Hematopoietic multipotent progenitor cell treated with erythropoietin and hydrocortisone succinate and interleukin-3 and kit ligand, for 4 days (in vitro differentiated cells): ENCODE measurements around the gene IGFBP2.

ENCODE experiments used
- DNase-seq: peaks from one replicate; pipeline ENCODE4 v3.0.0-alpha.2; 2015

IGFBP2 gene

GRCh38 chr2:216665242-216665641 lies 32.0 kb downstream of the IGFBP2 start:
- DNase-seq, result no peak

- DNase-seq, result no peak
Observed at GRCh38 chr2:216665717-216666116, 32.5 kb downstream of the IGFBP2 start.

DNA sequence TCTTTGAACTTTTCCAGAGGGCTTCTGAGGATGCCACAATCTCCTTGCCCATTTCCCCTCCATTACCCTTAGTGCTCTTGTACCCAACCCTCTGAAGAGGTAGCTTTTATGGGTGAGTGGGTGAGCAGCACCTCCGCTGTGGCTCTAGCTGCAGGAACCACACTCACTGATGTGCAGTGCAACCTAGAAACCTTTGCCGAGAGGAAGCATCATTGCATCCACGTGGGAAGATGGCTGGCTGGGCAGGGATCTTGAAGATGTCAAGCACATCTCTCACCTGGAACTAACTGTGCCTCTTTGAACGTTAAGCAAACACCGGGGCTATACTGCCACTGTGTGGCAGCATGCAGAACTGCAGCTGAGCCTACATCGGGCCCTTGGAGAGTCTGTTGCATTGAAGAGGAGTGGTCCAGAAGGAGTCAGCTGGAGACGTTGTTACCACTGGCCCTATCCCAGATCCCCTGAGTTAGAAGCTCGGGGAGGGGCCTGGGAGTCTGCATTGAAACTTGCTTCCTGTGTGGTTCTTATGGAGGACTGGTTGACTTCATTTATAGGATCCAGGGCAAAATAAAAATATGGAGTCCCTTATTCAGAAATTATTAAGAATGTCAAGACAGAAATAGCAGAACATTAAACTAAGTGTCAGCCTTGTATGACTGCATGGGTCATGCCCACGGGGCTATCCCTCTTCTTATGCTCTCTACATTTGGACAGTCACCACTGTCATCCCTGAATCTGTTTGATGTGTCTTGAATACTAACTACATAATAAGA lies 33.4 kb downstream of the IGFBP2 start:
- peak; percentile 81 for DNase-seq

DNA sequence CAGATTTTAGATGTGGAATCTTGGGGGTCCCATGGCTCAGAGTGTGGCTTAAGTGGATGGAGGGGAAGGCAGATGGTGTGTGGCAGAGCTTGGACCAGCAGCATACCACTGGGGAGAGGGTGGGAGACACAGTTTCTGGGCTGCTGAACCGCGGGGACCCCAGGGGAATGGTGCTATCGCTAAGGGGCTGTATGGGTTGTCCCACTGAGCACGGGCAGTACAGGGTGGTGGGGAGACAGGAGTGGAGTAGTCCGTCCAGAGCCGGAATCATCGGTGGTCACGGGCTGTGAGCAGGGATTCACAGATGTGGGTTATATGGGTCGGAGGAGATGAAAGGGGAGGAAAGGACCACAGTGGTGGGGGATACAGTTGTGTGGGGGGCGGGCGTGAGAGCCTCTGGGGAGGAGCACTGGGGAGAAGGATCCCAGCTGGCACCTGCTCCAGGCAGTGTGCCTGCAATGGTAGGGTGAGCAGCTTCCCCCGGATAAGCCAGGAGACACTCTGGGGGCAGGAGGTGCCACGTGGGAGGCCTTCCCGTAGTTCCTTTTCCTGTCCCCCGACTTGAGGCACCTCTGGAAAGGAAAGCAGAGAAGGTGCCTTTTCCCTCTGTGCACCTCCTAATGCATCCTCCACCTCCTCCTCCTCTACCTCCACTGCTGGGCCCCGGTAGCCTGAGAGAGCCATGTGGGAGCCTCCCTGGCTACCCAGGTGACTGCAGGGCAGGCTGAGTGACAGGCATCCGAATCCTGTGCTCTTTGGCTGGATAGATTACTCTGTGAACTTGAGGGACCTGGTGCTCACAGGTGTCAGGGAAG lies 37.3 kb downstream of the IGFBP2 start:
- no peak for DNase-seq

DNA sequence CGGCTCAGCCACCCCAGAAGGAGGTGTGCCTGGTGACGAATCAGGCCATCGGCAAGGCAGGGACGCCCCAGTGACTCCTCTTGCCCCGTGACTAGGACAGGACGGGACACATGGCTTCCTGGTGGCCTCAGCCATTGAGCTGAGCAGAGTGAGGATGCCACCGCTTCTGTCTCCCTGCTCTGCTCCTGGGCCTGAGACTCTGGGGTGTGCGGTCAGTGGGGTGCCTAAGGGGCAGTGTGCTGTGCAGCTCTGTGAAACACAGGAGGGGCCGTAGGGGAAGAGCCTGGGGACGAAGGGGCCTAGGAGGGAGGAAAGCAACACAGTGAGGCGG lies 37.8 kb downstream of the IGFBP2 start:
- DNase-seq, result no peak

DNA sequence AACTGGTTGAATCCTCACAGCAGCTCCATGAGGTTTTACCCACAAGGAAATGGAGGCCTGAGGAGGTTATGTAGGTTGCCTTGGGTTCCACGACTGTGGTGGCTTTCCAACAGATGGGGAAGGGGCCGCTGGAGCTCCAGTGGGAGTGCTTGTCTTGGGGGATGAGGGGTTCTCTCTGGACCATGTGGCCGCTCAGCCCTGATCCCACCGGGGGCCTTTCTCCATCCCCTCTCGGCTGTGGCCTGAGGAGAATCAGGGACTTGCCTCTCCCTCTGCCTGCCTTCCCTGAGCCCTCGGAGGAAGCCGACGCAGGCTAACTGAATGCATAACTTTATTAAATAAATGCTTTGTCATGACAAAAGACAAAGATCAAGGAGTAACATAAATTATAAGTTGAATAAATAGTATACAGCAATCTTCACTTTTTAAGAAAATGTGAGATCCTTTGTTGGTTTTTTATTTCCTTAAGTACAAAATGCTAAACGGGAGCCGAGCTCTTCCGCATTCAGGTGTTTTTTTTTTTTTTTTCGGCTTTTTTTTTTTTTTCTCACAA lies 38.6 kb downstream of the IGFBP2 start:
- DNase-seq, result no peak

DNA sequence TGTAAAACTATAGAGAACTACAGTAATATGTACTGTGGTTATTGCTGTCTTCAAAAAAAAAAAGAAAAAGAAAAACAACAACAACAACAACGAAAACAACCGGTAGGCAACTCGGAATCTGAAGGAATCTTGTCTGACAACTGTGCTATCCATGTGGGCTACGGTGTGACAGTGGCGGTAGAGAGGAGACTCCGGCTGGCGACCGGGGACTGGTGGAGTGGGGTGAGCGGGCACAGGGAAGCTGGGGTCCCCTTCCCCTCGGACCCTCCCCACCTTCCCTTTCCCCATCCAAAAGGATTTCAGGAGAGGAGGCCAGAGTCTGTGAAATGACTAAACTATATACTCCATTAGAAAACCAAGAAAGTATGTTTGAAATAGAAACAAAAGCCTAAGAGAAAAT lies 39.2 kb downstream of the IGFBP2 start:
- no peak for DNase-seq

GRCh38 chr2:216673021-216673420 lies 39.8 kb downstream of the IGFBP2 start:
- DNase-seq, result no peak

DNA sequence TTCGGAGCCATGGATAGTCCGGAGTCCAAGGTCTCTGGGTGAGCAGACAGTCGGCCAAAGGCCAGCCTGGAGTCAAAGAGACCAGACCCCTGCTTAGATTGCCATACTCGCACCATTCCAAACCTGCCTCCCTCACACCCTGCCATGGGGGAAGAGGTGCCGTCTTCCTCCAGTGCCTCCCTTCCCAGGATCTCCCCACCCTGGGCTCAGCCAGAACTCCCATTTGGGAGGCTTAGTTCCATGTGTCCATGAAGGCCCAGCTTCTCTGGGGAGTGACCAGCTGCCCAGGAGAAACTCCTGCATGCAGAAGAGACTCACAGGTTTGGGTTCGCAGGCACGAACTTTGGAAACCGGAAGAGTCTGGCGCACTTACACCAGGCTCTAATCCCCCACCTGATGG lies 40.4 kb downstream of the IGFBP2 start:
- DNase-seq, result no peak

DNA sequence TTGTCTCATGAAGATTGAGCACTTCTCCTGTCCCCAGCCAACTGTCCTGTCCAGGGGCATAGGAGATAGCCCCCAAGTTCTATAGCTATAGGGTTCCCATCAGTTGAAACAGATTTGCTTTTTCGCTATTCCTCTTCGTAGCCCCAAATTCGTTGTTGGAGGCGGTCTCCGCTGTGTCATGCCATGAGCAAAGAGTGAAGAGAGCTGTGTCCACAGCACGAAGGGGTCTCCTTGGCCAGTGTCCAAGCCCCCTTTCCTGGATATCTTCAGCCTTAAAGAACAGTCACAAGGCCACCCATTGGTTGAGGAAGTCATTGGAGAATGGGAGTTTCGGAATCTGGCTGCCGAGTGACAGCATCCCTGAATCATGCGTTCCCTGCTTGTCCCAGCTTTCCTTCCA lies 41.2 kb downstream of the IGFBP2 start:
- DNase-seq, result no peak

DNA sequence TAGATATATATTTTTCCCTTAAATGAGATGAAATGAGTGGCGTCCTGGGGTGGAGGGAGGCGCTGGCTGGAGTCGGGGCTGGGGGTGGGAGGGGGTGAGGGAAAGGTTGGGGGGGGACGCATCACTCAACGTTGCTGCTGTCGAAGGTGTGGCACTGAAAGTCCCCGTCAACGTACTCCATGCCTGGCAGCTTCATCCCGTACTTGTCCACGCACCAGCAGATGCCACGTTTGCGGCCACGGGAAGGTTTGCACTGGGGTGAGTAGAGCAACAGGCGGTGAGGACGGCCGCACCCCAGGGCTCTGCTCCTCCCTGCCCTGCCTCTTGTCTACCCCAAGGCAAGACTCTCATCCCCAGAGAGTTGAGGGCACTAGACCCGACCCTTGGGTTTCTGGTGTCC lies 43.4 kb downstream of the IGFBP2 start:
- DNase-seq, result no peak

DNA sequence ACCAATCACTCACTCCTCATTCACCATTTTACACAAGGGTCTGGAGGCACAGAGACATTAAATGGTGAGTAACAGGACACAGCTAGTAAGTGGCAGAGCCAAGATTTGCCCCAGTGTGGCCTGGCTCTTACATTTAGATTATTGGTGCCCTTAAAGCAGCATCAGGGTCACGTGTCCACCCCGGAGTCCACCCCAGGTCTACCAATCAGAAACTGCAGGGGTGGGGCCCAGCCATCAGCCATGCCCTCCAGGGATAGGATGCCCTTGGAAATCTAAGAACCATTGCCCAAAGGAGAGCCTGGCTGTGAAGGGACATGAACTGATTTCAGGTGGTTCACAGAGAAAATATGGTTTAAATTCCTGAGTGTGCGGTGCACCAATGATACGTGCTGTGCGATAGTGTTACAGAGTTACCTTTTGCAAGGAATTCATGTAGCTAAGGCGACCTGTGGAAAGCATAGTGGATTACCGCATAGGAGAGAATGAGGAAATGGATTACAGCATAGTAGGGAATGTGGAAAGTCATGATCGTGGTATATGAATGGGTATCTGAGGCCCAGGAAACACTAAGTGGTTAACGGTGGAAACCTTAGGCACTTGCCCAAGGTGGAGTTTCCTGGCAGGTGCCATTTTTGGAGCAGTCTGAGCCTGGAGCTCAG lies 44.3 kb downstream of the IGFBP2 start:
- DNase-seq, result no peak

DNA sequence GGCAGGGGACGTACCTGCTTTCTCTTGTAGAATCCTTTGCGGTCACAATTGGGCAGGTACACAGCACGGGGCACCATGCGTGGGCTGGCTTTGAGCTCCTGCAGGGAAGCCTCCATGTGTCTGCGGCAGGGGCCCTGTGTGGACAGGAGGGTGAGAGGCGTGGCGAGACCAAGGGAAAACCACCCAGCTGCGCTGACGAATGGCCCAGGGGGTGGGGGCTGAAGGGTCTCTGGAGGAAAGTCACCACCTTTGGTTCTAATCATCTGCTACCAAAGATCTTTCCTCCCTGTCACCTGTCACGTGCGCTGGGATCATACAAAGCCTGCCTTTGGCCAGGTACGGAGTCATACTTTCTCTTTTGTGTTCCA lies 44.9 kb downstream of the IGFBP2 start:
- DNase-seq, result no peak

DNA sequence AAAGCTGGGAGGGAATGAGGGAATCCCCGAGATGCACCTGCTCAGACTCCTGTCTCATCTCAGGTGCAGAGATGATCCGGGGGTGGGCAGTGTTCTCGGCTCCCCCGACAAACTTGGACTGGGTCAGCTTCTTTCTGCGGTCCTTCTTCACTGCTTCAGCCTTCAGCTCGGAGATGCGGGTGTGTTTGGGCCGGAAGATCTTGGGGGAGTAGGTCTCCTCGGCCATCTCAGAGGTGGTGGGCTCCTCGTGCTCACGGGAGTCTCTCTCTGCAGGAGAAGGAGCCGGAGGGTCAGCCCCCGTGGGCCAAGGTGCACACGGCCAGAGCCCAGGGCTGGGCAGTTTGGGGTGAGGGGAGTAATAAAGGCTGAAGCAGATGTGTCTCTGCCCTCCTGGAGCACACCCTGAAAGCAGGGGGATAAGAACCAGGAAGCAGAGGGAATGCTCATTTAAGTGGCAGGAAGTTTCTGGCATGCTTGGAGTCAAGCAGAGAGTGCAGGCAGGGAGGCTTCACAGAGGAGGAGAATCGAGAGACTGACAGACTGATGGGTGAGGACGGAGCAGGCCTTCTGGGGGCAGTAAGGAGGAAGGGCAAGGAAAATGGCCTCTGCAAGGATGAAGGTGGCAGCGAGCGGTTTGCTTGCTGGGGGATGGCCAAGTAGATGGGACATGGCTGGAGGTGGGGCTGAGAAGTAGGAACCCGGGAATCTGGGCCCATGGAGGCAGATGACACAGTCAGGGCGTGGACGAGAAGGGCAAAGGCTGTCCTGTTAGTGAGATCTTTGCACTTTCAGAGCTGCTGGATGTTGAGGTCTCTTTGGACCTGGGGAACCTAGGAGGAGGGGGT lies 45.8 kb downstream of the IGFBP2 start:
- DNase-seq, result no peak

GRCh38 chr2:216679658-216680024 lies 46.4 kb downstream of the IGFBP2 start:
- DNase-seq, result no peak

DNA sequence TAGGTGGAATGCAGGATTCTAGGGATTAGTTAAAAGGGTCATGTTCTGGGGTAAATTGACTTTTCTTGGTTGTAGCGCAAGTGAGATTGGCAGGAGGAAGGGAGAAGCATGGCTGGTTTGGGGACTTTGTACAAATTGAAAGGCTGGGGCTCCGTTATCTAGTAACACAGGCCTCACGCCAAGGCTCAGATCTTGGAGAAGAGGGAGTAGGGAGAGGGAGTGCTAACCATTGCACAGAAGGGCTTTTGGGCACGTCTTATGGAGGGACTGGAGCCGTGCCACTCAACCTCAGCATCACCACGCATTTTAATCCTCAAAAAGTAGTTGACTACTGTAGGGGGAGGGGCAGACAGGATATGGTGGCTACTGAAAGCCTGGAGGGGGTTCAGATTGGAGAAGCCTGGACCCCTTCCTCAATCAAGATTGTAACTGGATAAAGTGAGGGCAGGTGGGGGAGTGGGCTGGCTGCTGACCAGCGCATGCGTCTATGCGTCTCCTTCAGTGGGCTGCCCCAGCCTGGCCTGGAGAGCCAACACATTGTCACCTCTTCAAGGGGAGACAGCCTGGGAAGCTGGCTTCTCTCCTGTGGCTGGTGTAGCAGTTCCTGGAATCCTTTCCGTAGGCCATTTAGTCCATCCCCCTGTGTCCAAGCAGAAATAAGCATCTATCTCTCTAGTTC lies 47.9 kb downstream of the IGFBP2 start:
- DNase-seq, result peak; percentile 16

GRCh38 chr2:216681683-216682082 lies 48.5 kb downstream of the IGFBP2 start:
- DNase-seq, result no peak

- peak; percentile 83 for DNase-seq
Observed at GRCh38 chr2:216683846-216684245, 50.6 kb downstream of the IGFBP2 start.

DNA sequence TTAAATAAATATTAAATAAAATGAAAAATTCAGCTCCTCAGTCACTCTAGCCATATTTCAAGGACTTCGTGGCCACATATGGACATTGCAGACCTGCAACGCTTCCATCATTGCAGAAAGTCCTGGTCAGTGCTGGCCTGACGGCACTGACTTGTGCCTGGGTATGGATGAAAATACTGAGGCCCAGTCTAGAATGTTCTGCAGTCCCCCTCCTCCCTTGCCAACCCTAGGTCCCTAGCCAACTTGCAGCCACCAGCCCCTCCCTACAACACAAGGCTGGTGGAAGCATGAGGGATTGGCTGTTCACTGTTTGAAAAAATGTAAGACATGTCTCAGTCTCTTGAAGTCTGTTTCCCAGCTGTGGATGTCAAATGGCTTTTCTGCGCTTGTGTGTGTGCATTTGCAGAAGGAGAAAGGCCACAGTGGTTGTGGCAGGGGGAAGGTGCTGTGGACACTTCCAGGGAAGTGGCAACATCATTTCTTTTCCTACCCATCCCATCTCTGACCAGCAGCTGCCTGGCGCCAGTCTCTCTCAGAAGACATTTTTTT lies 52.2 kb downstream of the IGFBP2 start:
- no peak for DNase-seq

DNA sequence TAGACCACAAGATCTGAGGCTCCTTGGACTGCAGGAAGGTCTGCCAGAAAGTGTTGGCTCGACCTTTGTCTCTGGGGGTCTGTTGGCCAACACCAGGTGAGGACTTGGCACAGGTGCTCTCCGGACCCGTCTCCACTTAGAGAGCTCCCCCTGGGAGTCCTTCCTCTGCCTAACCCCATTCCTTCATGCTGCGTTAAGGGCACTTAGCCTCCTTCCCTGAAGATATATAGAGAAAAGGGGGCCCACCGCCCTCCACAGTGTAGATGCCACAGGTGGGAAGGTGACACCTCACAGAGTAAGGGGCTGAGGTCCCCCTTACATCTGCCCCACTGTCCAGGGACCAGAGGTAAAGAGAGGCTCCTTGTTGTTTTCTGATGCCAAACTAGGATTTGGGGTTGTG lies 53.9 kb downstream of the IGFBP2 start:
- DNase-seq, result no peak

GRCh38 chr2:216687646-216688045 lies 54.4 kb downstream of the IGFBP2 start:
- peak; percentile 67 for DNase-seq
